HG03095 (cell line): ENCODE measurements around the gene FLOT1.
A peak's percentile ranks its signal among the peaks of the same experiment; 100 is the strongest.

ENCODE experiments used
- ATAC-seq: cut with Tn5 transposase; IDR thresholded peaks from one replicate; pipeline ENCODE4 v1.9.1; 2021; ENCODE audit warnings: moderate library complexity; ENCODE audit not compliant: unreplicated experiment

Gene FLOT1

DNA sequence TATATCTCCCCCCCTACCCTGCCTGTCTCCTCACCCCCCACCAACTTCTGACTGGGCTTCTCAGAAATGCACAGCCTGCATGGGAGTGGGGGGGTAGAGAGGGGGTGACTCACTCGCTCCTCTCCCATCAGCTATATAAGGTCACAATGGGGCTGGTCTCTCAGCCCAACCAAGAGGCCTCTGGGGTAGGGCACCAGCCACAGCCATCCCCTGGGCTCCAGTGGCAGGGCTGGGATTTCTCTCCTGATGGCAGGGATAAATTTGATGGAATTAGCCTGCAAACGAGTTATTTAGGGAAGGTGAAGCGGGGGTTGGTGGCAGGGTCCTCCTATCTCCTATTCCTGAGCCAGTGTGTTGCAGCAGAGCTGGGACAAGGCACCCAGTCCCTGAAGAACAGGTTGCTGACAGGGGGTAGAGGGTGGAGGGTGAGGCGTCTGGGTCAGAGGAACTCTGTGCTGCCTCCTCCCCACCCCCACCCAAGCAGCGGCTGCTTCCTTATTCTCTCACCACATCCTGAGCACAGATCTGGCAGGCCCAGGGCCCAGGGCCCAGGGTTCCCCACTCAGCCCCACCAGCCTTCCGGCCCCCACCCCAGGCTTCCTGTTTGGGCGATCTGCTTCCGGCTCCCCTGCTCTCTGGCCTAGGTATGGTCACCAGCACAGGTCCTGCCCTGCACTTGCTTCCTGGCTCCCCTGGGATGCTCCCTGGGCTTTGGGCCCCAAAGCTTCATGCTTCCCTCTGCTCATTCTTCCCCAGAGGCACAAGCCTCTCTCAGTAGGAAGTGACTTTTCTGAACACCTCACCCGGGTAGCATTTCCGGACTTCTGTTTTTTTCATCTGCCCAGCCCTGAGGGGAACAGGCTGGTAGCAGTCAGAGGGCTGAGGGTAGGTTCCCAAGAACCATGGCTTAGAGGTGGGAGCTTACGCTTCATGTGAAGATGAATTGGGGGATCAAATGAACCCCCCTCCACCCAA is 60.1 kb downstream of the FLOT1 start:
- peak; percentile 44 for ATAC-seq

- ATAC-seq = no peak
These were observed 60.7 kb downstream of the FLOT1 start for GRCh38 chr6:30681766-30682142.

DNA sequence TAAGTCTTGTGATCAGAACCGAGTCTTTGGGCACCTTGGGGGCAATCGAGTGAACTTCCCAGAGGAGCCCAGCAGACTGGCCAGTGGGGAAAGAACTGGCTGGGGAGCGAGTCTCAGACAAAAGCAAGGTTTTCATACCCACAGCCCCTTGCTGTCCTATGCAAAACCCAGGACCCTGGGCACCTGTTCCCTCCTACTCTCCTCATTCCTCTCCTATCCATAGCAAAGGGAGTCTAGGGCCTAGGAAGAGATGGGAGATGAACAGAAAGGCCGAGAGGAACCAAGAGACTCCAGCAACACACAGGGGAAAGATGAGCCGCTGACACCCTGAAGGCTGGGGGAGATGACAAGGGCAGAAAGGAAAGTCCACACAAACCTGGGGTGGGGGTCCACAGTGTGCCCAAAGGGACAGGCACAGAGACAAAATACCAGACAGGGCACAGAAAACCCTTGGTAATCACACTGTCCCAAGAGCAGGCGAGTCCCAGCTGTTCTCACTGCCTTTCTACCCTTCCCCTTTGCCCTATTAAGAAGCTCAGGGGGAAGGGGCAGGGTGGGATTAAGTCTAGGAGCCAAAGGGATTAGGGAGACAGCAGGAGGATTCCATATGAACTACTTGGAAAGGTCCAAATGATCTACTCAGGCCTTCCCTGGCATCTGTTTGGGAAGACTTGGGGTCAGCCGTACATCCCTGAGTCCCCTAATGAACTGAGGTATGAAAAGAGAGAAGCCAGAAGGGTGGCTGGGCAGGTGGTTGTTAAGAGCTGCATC is 62.5 kb downstream of the FLOT1 start:
- no peak for ATAC-seq

- no peak for ATAC-seq
These were observed 63.3 kb downstream of the FLOT1 start for GRCh38 chr6:30678964-30679726.
